Measurements from ENCODE around the gene CDK5RAP3. TPM values are rescaled to one million over a fixed set of nuclear protein-coding genes. Genes with fewer than 3 reads are reported as not detected.

The CDK5RAP3 gene
- total RNA-seq, 1 donor from 2014 or later, result 202 TPM

GRCh38 chr17:47955497-47956461 is 15.1 kb upstream of the CDK5RAP3 start:
- no peak for DNase-seq
- intact Hi-C loops (cut with micrococcal nuclease), result no loop called here
- H3K4me3 Mint-ChIP-seq, result no peak overlapping the region
- H3K4me1 Mint-ChIP-seq, result peaks cover 2% of the 10 kb centered on the region
- H3K27me3 Mint-ChIP-seq, result peaks cover 3% of the 10 kb centered on the region
- H3K9me3 Mint-ChIP-seq, result no peaks in the 10 kb centered on the region
- H3K36me3 Mint-ChIP-seq (ENCODE audit: low read depth), result peaks cover 4% of the 10 kb centered on the region
- H3K27ac Mint-ChIP-seq, result no peak overlapping the region

DNA sequence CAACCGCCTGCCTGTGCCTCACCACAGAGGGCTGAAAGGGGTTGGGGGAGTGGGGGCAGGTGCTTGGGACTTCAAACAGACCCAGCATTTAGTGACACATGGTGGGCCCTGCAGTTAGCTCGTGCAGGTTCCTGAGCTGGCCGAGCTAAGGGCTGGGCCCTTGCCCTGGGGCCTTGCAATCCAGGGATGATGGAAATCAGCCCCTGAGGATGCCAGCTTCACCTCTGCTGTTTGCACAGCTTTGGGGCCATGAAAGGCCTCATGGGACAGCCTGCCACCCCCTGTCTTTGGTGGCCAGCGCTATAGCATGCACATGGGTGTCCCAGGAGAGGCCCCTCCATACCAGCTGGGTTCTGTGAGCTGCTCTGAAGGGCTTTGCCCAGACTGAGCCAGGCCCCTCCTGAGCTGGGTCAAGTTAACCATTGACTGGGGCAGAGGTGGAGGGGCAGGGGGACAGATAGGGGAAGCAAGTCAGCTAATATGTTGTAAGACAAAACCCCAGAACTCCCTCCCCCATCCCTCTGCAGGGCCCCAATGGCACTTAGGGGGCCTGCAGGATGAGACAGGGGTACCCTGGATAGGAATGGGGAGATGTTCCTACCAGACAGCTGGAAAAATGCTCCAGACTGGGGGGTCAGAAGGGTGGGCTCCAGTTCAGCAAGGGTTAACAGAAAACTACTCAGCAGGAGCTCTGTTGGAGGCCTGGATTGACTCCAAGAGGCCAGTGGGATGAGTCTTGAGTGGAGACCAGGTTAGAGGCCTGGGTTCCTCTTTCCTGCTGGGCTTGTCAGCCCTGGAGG is 13.9 kb upstream of the CDK5RAP3 start:
- no peaks in the 10 kb centered on the region for H3K9me3 Mint-ChIP-seq
- H3K4me3 Mint-ChIP-seq, result no peak overlapping the region
- no peak overlapping the region for H3K27ac Mint-ChIP-seq
- DNase-seq, result no peak
- intact Hi-C loops (cut with micrococcal nuclease), result no loop called here
- H3K36me3 Mint-ChIP-seq (ENCODE audit: low read depth), result peaks cover 2% of the 10 kb centered on the region
- peaks cover 3% of the 10 kb centered on the region for H3K27me3 Mint-ChIP-seq
- no peaks in the 10 kb centered on the region for H3K4me1 Mint-ChIP-seq

GRCh38 chr17:47957591-47958490 is 13.1 kb upstream of the CDK5RAP3 start, which contains the start of gene PRR15L:
TSS of gene PRR15L (minus strand) at chr17:47957883. CDS start at chr17:47953234, 4,649 bp downstream.
- Mint-ChIP-seq H3K9me3 (no peaks in the 10 kb centered on the region), H3K27me3 (peaks cover 3% of the 10 kb centered on the region), H3K36me3 (ENCODE audit: low read depth) (no peaks in the 10 kb centered on the region), H3K27ac (no peak within 1 kb of the TSS), H3K4me3 (no peak within 1 kb of the TSS), H3K4me1 (no peaks in the 10 kb centered on the region)
- intact Hi-C loops (cut with micrococcal nuclease), result no loop called here
- no peak for DNase-seq

DNA sequence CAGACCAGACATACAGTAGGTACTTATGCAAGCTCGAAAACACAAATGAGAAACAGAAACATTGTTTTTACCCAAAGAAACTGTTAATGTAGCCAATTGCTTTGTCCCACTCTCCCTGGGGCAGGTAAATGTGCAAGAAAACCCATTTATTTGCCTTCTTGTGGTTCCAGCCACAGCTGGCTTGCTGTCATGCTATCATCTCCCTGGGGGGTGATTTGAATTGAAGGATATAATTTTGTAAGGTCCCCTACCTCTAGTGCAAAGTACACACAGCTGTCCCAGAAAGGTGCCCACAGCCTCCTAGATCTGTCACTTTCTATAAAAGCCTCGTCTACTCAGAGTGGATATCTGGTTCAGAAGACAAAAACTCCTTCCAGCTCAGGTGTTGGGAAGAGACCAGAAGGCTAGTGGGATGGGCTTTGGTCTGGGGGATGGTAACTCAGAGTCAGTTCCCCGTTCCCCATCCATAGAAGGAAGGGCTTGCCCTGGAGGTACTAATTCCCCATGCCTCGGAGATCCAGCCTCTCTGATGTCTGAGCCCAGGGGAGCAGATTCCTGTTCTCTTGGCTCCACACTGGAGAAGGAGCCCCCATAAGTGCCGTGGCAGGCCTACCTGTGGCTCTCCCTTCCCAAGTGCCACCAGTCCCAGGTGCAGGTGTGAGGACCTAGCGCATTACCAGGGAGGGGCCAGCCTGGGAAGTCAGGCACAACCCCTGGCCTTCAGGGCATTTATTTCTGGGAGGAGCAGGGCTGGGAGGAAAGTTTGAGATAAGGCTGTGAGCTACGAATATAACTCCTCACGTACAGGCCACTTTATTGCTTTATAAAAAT is 10.9 kb upstream of the CDK5RAP3 start:
- Mint-ChIP-seq H3K27ac (no peak overlapping the region), H3K36me3 (ENCODE audit: low read depth) (no peaks in the 10 kb centered on the region), H3K4me3 (no peak overlapping the region), H3K9me3 (no peaks in the 10 kb centered on the region), H3K4me1 (no peaks in the 10 kb centered on the region), H3K27me3 (peaks cover 3% of the 10 kb centered on the region)
- intact Hi-C loops (cut with micrococcal nuclease), result no loop called here
- DNase-seq, result no peak

DNA sequence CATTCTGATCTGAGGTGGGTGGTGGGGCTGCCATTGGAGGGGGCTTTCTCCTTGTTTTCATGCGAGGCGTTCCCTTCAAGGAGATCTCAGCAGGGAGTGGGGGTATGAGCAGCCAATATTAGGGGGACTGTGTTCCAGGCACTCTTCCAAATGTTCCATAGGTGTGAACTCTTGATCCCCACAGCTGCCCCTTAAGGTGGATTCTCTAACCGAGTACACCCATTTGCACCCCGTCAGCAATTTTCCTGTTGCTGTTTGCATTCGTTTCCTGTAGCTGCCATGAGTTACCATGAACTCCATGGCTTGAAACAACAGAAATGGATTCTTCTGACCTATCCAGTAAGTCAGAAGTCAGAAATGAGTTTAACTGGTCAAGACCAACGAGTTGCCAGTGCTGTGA is 9.5 kb upstream of the CDK5RAP3 start:
- Mint-ChIP-seq H3K36me3 (ENCODE audit: low read depth) (no peaks in the 10 kb centered on the region), H3K4me1 (peaks cover 2% of the 10 kb centered on the region), H3K4me3 (no peak overlapping the region), H3K27me3 (peaks cover 3% of the 10 kb centered on the region), H3K27ac (no peak overlapping the region), H3K9me3 (no peaks in the 10 kb centered on the region)
- intact Hi-C loops (cut with micrococcal nuclease), result no loop called here
- DNase-seq, result no peak

- Mint-ChIP-seq H3K36me3 (ENCODE audit: low read depth) (no peaks in the 10 kb centered on the region), H3K4me3 (no peak overlapping the region), H3K4me1 (peaks cover 2% of the 10 kb centered on the region), H3K27ac (no peak overlapping the region), H3K9me3 (no peaks in the 10 kb centered on the region), H3K27me3 (peaks cover 3% of the 10 kb centered on the region)
- intact Hi-C loops (cut with micrococcal nuclease), result no loop called here
- no peak for DNase-seq
These were observed 8.0 kb upstream of the CDK5RAP3 start for GRCh38 chr17:47962901-47963300.

- H3K4me1 Mint-ChIP-seq, result peaks cover 3% of the 10 kb centered on the region
- intact Hi-C loops (cut with micrococcal nuclease), result no loop called here
- no peaks in the 10 kb centered on the region for H3K36me3 Mint-ChIP-seq (ENCODE audit: low read depth)
- peaks cover 2% of the 10 kb centered on the region for H3K27me3 Mint-ChIP-seq
- H3K27ac Mint-ChIP-seq, result no peak overlapping the region
- DNase-seq, result no peak
- H3K9me3 Mint-ChIP-seq, result no peaks in the 10 kb centered on the region
- no peak overlapping the region for H3K4me3 Mint-ChIP-seq
These were observed 6.1 kb upstream of the CDK5RAP3 start for GRCh38 chr17:47964856-47965255.

DNA sequence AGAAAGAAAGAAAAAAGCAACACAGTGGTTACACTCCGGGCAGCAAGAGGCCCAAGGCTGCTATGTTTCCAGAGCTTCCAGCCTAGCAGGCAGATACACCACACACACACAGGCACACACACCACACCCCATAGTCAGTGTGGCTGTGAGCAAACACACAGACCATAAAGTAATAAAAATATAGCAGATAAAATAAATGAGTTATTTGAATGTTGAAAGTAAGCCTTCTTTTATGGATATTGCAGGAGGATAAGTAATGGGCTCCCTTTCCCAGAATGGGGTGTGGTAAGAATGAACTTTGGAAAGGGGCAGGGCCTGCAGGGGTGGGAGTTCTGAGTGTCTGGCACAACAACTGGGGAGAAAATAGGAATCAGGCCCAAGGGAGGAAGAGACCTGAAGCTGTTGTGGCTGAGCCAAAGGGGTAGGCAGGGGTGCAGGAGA is 4.8 kb upstream of the CDK5RAP3 start:
- Mint-ChIP-seq H3K27me3 (no peaks in the 10 kb centered on the region), H3K4me3 (no peak overlapping the region), H3K36me3 (ENCODE audit: low read depth) (no peaks in the 10 kb centered on the region), H3K4me1 (peaks cover 10% of the 10 kb centered on the region), H3K27ac (peak overlapping the region; percentile 35), H3K9me3 (no peaks in the 10 kb centered on the region)
- DNase-seq, result no peak
- intact Hi-C loops (cut with micrococcal nuclease), result no loop called here

DNA sequence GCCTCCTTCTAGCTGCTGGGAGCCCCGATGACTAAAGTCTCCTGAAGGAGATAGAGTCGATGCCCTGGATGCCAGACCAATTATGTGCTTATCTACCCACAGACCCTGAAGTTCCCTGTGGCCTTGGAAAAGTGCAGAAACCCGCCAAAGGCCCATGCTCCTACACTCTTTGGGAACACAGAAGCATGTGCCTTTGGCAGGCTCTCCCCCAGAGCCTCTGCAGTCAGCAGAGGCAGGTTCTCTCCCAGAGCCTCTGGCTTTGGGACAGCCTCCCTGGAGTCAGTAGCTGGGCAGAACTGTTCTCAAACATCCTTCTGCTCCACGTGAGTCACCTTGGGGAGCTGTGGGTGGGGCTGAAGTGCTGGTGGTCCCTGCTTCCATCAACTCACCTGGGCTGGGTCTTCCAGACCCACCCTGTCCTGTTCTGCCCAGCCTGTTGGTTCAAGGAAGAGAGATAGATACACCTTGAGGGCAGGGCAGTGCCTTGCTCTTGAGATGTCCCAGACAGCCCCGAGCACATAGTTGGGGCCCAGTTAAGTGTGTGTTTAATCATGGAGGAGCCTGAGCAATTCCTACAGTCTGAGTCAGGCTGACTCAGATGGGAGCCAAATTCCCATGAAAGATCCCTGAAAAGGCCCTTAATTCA is 3.2 kb upstream of the CDK5RAP3 start:
- Mint-ChIP-seq H3K9me3 (no peaks in the 10 kb centered on the region), H3K27me3 (no peaks in the 10 kb centered on the region), H3K4me3 (no peak overlapping the region), H3K27ac (no peak overlapping the region), H3K4me1 (peaks cover 17% of the 10 kb centered on the region), H3K36me3 (ENCODE audit: low read depth) (no peaks in the 10 kb centered on the region)
- intact Hi-C loops (cut with micrococcal nuclease), result no loop called here
- no peak for DNase-seq

GRCh38 chr17:47968836-47969235 is 2.1 kb upstream of the CDK5RAP3 start:
- DNase-seq, result no peak
- H3K4me1 Mint-ChIP-seq, result peaks cover 19% of the 10 kb centered on the region
- no peaks in the 10 kb centered on the region for H3K27me3 Mint-ChIP-seq
- no peak overlapping the region for H3K4me3 Mint-ChIP-seq
- peaks cover 1% of the 10 kb centered on the region for H3K36me3 Mint-ChIP-seq (ENCODE audit: low read depth)
- intact Hi-C loops (cut with micrococcal nuclease), result no loop called here
- no peaks in the 10 kb centered on the region for H3K9me3 Mint-ChIP-seq
- H3K27ac Mint-ChIP-seq, result no peak overlapping the region

GRCh38 chr17:47969930-47970724 is 786 bp upstream of the CDK5RAP3 start:
- H3K36me3 Mint-ChIP-seq (ENCODE audit: low read depth), result peaks cover 10% of the 10 kb centered on the region
- intact Hi-C loops (cut with micrococcal nuclease), result loop anchor here (1.0 to 2.0 kb wide), 4 partner anchors 21 to 129 kb away; partner anchors contain the start of genes NFE2L1 and SCRN2

GRCh38 chr17:47973541-47973940 is 2.6 kb downstream of the CDK5RAP3 start:
- no peak overlapping the region for H3K4me3 Mint-ChIP-seq
- H3K9me3 Mint-ChIP-seq, result no peaks in the 10 kb centered on the region
- DNase-seq, result no peak
- intact Hi-C loops (cut with micrococcal nuclease), result no loop called here
- H3K27me3 Mint-ChIP-seq, result no peaks in the 10 kb centered on the region
- H3K4me1 Mint-ChIP-seq, result peaks cover 20% of the 10 kb centered on the region
- H3K36me3 Mint-ChIP-seq (ENCODE audit: low read depth), result peaks cover 31% of the 10 kb centered on the region
- no peak overlapping the region for H3K27ac Mint-ChIP-seq

More at GRCh38 chr17:47969930-47970724, 786 bp upstream of the CDK5RAP3 start:
- Mint-ChIP-seq H3K9me3 (no peaks in the 10 kb centered on the region), H3K4me3 (peak overlapping the region; percentile 93), H3K27me3 (no peaks in the 10 kb centered on the region), H3K4me1 (peaks cover 19% of the 10 kb centered on the region), H3K27ac (peak overlapping the region; percentile 61)
- DNase-seq, result no peak

All from activated CD4-positive, alpha-beta T cell treated with anti-CD3 and anti-CD28 coated beads, Interleukin-2, amount 10 ng/mL, durations not matched to agents 24 days and 14 days (primary cell).